HG03103 (cell line): ENCODE measurements around the gene TBCD.

Experiments
- ATAC-seq: cut with Tn5 transposase; IDR thresholded peaks from one replicate; pipeline ENCODE4 v1.9.1; 2021; ENCODE audit warnings: low read depth; ENCODE audit not compliant: unreplicated experiment

TBCD gene

GRCh38 chr17:82876602-82877379 is 124.9 kb downstream of the TBCD start:
- no peak for ATAC-seq

- no peak for ATAC-seq
Observed at GRCh38 chr17:82878527-82878926, 126.7 kb downstream of the TBCD start.

GRCh38 chr17:82879241-82879640 is 127.4 kb downstream of the TBCD start:
- no peak for ATAC-seq

- ATAC-seq: no peak
Observed at GRCh38 chr17:82880620-82881323, 128.9 kb downstream of the TBCD start.

- ATAC-seq: no peak
Observed at GRCh38 chr17:82881324-82881823, 129.5 kb downstream of the TBCD start.

- ATAC-seq: no peak
Observed at GRCh38 chr17:82881900-82882714, 130.2 kb downstream of the TBCD start.

GRCh38 chr17:82882715-82883418 is 131.0 kb downstream of the TBCD start:
- no peak for ATAC-seq

GRCh38 chr17:82883419-82884031 is 131.7 kb downstream of the TBCD start:
- ATAC-seq: no peak

GRCh38 chr17:82884341-82884969 is 132.6 kb downstream of the TBCD start:
- no peak for ATAC-seq

GRCh38 chr17:82884970-82885353 is 133.1 kb downstream of the TBCD start:
- ATAC-seq: no peak

GRCh38 chr17:82887255-82888164 is 135.6 kb downstream of the TBCD start:
- ATAC-seq: no peak

- no peak for ATAC-seq
Observed at GRCh38 chr17:82888583-82889495, 137.0 kb downstream of the TBCD start.

- ATAC-seq: no peak
Observed at GRCh38 chr17:82889496-82890338, 137.9 kb downstream of the TBCD start.

- no peak for ATAC-seq
Observed at GRCh38 chr17:82890339-82890730, 138.5 kb downstream of the TBCD start.

- ATAC-seq: no peak
Observed at GRCh38 chr17:82890926-82891678, 139.2 kb downstream of the TBCD start.

GRCh38 chr17:82891911-82892310 is 140.0 kb downstream of the TBCD start:
- no peak for ATAC-seq
